Urothelium cell line (cell line): ENCODE results near the gene TMEM255A.
A peak's percentile ranks its signal among the peaks of the same experiment; 100 is the strongest.

Experiments
- DNase-seq: peaks from one replicate; pipeline ENCODE4 v3.0.0; 2011; ENCODE audit warnings: low spot score, mixed read lengths
- FAIRE-seq: peaks from 2 replicates; lab custom pipeline; 2011; peaks lifted over from hg19 to GRCh38; lab: Jason Lieb, UNC

Gene TMEM255A

DNA sequence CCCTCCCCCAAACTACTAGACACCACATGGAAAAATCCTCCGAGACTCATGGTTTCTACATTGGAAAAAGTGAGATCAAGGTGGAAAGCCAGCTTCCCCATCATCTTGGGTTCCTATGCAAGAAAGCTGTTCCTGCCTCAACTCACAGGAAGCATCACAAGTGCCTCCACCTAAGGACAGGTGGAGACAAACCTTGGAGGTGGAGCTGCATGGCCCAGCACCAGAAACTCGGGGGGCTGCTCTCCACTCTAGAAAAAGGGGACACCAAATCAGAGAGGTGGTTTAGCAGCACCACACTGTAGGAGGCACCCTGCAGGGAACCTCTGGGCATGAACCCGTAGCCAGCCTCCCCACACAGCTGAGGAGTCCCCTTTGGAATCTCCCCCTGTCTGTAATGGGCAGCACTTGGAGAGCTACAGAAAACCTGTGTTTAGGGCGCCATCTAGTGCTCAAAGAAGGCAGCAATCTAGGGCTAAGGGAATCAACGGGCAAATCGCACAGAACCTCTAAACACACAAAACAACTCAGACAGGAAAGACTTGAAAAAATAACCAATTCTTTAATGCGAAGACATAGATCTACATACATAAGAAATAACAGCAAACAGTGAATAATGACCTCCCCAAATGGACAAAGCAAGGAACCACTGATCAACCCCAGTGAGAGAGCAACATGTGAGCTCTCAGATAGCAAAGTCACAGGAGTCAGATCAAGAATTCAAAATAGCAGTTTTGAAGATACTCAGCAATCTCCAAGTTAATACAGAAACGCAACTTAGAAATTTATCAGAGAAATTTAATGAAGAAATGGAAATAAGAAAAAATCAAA lies 97.6 kb downstream of the TMEM255A start:
- DNase-seq (peak; percentile 31), FAIRE-seq (no peak)
